ENCODE data around the gene ENTPD7. TPM values are rescaled to one million over a fixed set of nuclear protein-coding genes. Genes with fewer than 3 reads are reported as not detected.

ENTPD7 gene
- total RNA-seq, 2 donors from 2014 or later: 23.8 to 26.4 TPM

DNA sequence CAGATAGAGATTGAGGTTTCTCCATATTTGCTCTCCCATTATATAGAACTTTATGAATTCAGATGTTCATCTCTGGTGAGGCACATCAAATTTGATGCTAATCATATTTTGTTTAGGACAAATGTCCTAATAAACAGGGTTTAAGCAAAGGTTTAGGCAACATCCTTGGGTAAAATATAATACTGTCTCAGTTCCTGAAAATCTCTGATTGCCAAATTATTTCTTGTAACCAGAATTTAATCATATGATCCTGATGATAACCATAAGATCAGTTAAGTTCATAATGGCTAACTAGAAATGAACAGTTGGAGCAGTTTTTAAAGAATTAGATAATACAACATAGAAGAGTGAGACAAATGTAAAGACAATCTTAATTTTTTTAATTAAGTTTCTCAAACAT is 91.3 kb downstream of the ENTPD7 start:
- Mint-ChIP-seq H3K4me3 (no peak overlapping the region), H3K36me3 (ENCODE audit: low read depth) (peaks cover 57% of the 10 kb centered on the region), H3K4me1 (no peaks in the 10 kb centered on the region), H3K27me3 (ENCODE audit: insufficient read depth) (no peaks in the 10 kb centered on the region), H3K27ac (no peak overlapping the region), H3K9me3 (no peaks in the 10 kb centered on the region)
- Histone ChIP-seq H3K27me3 (ENCODE audit: control insufficient read depth, insufficient read depth, low read length, poor library complexity, severe bottlenecking) (no peaks in the 10 kb centered on the region), H3K9ac (ENCODE audit: extremely low read depth, low read length, poor library complexity, severe bottlenecking) (no peak overlapping the region), H3K9me3 (ENCODE audit: control insufficient read depth, low read length) (no peaks in the 10 kb centered on the region), H3K4me1 (ENCODE audit: control insufficient read depth, insufficient read depth, low read length) (no peaks in the 10 kb centered on the region), H3K27ac (ENCODE audit: low read depth, low read length) (no peak overlapping the region), H3K4me3 (ENCODE audit: low read length) (no peak overlapping the region), H3K36me3 (ENCODE audit: control insufficient read depth, insufficient read depth, low read length) (peaks cover 57% of the 10 kb centered on the region)
- TF ChIP-seq, protein P1, sequence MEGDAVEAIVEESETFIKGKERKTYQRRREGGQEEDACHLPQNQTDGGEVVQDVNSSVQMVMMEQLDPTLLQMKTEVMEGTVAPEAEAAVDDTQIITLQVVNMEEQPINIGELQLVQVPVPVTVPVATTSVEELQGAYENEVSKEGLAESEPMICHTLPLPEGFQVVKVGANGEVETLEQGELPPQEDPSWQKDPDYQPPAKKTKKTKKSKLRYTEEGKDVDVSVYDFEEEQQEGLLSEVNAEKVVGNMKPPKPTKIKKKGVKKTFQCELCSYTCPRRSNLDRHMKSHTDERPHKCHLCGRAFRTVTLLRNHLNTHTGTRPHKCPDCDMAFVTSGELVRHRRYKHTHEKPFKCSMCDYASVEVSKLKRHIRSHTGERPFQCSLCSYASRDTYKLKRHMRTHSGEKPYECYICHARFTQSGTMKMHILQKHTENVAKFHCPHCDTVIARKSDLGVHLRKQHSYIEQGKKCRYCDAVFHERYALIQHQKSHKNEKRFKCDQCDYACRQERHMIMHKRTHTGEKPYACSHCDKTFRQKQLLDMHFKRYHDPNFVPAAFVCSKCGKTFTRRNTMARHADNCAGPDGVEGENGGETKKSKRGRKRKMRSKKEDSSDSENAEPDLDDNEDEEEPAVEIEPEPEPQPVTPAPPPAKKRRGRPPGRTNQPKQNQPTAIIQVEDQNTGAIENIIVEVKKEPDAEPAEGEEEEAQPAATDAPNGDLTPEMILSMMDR (conservative IDR thresholded peaks at IDR 0.05): no peak
- DNase-seq: no peak

DNA sequence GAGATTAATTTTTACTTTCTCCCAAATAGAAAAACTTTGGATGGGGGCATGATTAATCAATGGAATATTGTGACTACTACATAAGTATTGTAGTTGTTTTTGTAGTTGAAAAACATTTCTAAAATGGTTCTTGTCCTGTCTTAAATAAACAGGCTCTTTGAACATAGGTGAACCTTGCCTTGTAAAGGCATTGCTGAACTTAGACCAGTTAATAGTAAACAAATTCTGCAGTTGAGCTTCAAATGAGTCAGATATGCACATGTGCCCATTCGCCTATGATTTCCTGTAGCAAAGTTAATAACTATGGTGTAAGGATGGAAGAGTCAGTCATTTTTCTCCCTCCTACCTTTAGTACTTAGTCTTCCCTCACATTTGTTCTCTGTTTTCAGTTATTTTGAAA is 95.4 kb downstream of the ENTPD7 start:
- peaks cover 72% of the 10 kb centered on the region for H3K36me3 Mint-ChIP-seq (ENCODE audit: low read depth)

More for the DNA sequence above, 95.4 kb downstream of the ENTPD7 start:
- no peaks in the 10 kb centered on the region for H3K4me1 ChIP-seq (ENCODE audit: control insufficient read depth, insufficient read depth, low read length)
- no peak overlapping the region for H3K4me3 ChIP-seq (ENCODE audit: low read length)
- Mint-ChIP-seq H3K4me3 (no peak overlapping the region), H3K9me3 (no peaks in the 10 kb centered on the region), H3K4me1 (peaks cover 5% of the 10 kb centered on the region), H3K27ac (no peak overlapping the region), H3K27me3 (ENCODE audit: insufficient read depth) (no peaks in the 10 kb centered on the region)
- H3K9ac ChIP-seq (ENCODE audit: extremely low read depth, low read length, poor library complexity, severe bottlenecking): no peak overlapping the region
- H3K27ac ChIP-seq (ENCODE audit: low read depth, low read length): no peak overlapping the region
- WGBS, 2 experiments (ENCODE audit: insufficient coverage in 1 of 2, insufficient read length in 1 of 2): 100% methylated on average over 1 of the region's 1 CpG; no CpG with 5 or more reads in 1 of the 2 experiments
- peaks cover 20% of the 10 kb centered on the region for H3K9me3 ChIP-seq (ENCODE audit: control insufficient read depth, low read length)
- no peak for DNase-seq
- no peaks in the 10 kb centered on the region for H3K27me3 ChIP-seq (ENCODE audit: control insufficient read depth, insufficient read depth, low read length, poor library complexity, severe bottlenecking)
- peaks cover 82% of the 10 kb centered on the region for H3K36me3 ChIP-seq (ENCODE audit: control insufficient read depth, insufficient read depth, low read length)
- TF ChIP-seq, protein P1 (conservative IDR thresholded peaks at IDR 0.05): no peak

Other genes with a start within 250 kb of the ENTPD7 start
- gene GOT1, start 228.9 kb upstream of the ENTPD7 start, total RNA-seq: 10 to 100 TPM; 35.1 to 36.5 TPM
- not detected for gene NKX2-3, start 126.6 kb upstream of the ENTPD7 start, total RNA-seq
- 10 to 100 TPM; 20.4 to 30.0 TPM for gene SLC25A28, start 39.1 kb upstream of the ENTPD7 start, total RNA-seq
- 10 to 100 TPM; 39.0 to 42.6 TPM for gene COX15, start 72.6 kb downstream of the ENTPD7 start, total RNA-seq
- 10 to 100 TPM; 18.0 to 21.2 TPM for gene CUTC, start 72.7 kb downstream of the ENTPD7 start, total RNA-seq
- gene ABCC2, start 123.1 kb downstream of the ENTPD7 start, total RNA-seq: under 1 TPM; 0.22 to 0.40 TPM

Data from endodermal cell (in vitro differentiated cells).